Measurements from ENCODE around the gene FCHO2. TPM values are rescaled to one million over a fixed set of nuclear protein-coding genes. Genes with fewer than 3 reads are reported as not detected.

FCHO2 gene
- total and polyA plus RNA-seq, 2 of the 4 experiments (the other 2 are of a cell fraction) = 6.1 to 23.5 TPM

- Histone ChIP-seq H2BK120ac (ENCODE audit: low read depth, low read length) (no peak overlapping the region), H4K8ac (ENCODE audit: low read depth in 2 of 2, low read length in 2 of 2) (no peak overlapping the region), H2BK15ac (ENCODE audit: low read depth, low read length) (no peak overlapping the region), H4K20me1 (ENCODE audit: insufficient read depth, low read length) (no peaks in the 10 kb centered on the region), H2AFZ (replicated peaks; ENCODE audit: low read length, poor library complexity) (no peak overlapping the region), H2AK5ac (ENCODE audit: low read depth, low read length) (no peak overlapping the region), H4K5ac (ENCODE audit: low read depth, low read length) (no peak overlapping the region), H2BK5ac (ENCODE audit: low read depth, low read length, poor library complexity, severe bottlenecking) (no peak overlapping the region), H3K4me3 (ENCODE audit: insufficient read depth, low read depth, low read length) (no peak overlapping the region), H3K56ac (ENCODE audit: extremely low read depth, insufficient read depth, low read length) (no peak overlapping the region), H3K4me2 (ENCODE audit: low read depth, low read length) (no peak overlapping the region), H2AK9ac (replicated peaks; ENCODE audit: low read depth, low read length, poor library complexity) (no peak overlapping the region), H3K4me1 (ENCODE audit: control insufficient read depth, insufficient read depth, low read length) (no peaks in the 10 kb centered on the region), H3K23ac (ENCODE audit: low read depth, low read length) (no peak overlapping the region), H3K27ac (ENCODE audit: insufficient read depth, low read length) (no peak overlapping the region), H3K14ac (replicated peaks; ENCODE audit: low read depth, low read length) (no peak overlapping the region; the same call in 1 of the 2 replicates), H3K27me3 (ENCODE audit: control insufficient read depth, insufficient read depth, low read length) (no peaks in the 10 kb centered on the region), H3K9me3 (ENCODE audit: control insufficient read depth, insufficient read depth, low read length) (no peaks in the 10 kb centered on the region), H3K4ac (ENCODE audit: low read depth, low read length) (no peak overlapping the region), H4K91ac (ENCODE audit: insufficient read depth, low read depth, low read length) (no peak overlapping the region), H3K18ac (ENCODE audit: low read depth, low read length) (no peak overlapping the region), H3K79me1 (ENCODE audit: low read depth in 1 of 2, low read length in 2 of 2) (no peaks in the 10 kb centered on the region), H2BK20ac (ENCODE audit: low read depth, low read length) (no peak overlapping the region), H3K9ac (ENCODE audit: low read depth, low read length) (no peak overlapping the region), H3K36me3 (ENCODE audit: control insufficient read depth, insufficient read depth, low read length) (no peaks in the 10 kb centered on the region), H3K9me1 (ENCODE audit: insufficient read depth, low read length) (no peaks in the 10 kb centered on the region)
- no TSS peak for BruUV-seq (replicated peaks)
- CTCF ChIA-PET = no interaction called here
- no peak for DNase-seq
- POLR2A ChIA-PET (ENCODE audit: unreplicated experiment) = no interaction called here
- TF ChIP-seq BHLHE40 (IDR thresholded peaks at IDR 0.05; ENCODE audit: low read depth, low read length) (no peak), CHD1 (IDR thresholded peaks at IDR 0.05; ENCODE audit: low read depth, low read length) (no peak), MAZ (IDR thresholded peaks at IDR 0.05; ENCODE audit: borderline replicate concordance, low read depth, low read length) (no peak), RCOR1 (IDR thresholded peaks at IDR 0.05; ENCODE audit: insufficient replicate concordance, low read length) (no peak), FOS (IDR thresholded peaks at IDR 0.05; ENCODE audit: low read depth, low read length) (no peak), SMC3 (IDR thresholded peaks at IDR 0.05; ENCODE audit: low read depth, low read length) (no peak), MAFK (IDR thresholded peaks at IDR 0.05; ENCODE audit: low read depth, low read length) (no peak), RAD21 (IDR thresholded peaks at IDR 0.05; ENCODE audit: low read length) (no peak), RFX5 (IDR thresholded peaks at IDR 0.05; ENCODE audit: low read depth, low read length) (no peak), CTCF (conservative IDR thresholded peaks at IDR 0.05; ENCODE audit: low read depth, low read length) (no peak), USF2 (IDR thresholded peaks at IDR 0.05; ENCODE audit: low read depth, low read length) (no peak), NFE2L2 (IDR thresholded peaks at IDR 0.05; ENCODE audit: low read depth, low read length) (no peak), CEBPB (IDR thresholded peaks at IDR 0.05; ENCODE audit: low read depth, low read length) (no peak), MXI1 (IDR thresholded peaks at IDR 0.05; ENCODE audit: borderline replicate concordance, low read depth, low read length) (no peak), POLR2A (IDR thresholded peaks at IDR 0.05; ENCODE audit: low read depth, low read length) (no peak)
- TF ChIP-seq, protein P1, sequence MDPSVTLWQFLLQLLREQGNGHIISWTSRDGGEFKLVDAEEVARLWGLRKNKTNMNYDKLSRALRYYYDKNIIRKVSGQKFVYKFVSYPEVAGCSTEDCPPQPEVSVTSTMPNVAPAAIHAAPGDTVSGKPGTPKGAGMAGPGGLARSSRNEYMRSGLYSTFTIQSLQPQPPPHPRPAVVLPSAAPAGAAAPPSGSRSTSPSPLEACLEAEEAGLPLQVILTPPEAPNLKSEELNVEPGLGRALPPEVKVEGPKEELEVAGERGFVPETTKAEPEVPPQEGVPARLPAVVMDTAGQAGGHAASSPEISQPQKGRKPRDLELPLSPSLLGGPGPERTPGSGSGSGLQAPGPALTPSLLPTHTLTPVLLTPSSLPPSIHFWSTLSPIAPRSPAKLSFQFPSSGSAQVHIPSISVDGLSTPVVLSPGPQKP (IDR thresholded peaks at IDR 0.05; ENCODE audit: borderline replicate concordance, low read depth, low read length) = no peak
- ATAC-seq (ENCODE audit: low read depth) = no peak
- intact Hi-C loops (cut with micrococcal nuclease) = no loop called here
- no CpG with 5 or more reads among the region's 3 CpGs for WGBS, 2 experiments (ENCODE audit: extremely low coverage in 2 of 2, insufficient read length in 1 of 2)
- dilution Hi-C loops (cut with HindIII; ENCODE audit: low sequenced_read_pairs, unreplicated experiment) = no loop called here
- in situ Hi-C loops (cut with MboI; ENCODE audit: low sequenced_read_pairs) = no loop called here
Measured at GRCh38 chr5:72937517-72938061, 18.3 kb upstream of the FCHO2 start.

Measured in IMR-90 (cell line).